Measurements from ENCODE around the gene LZTS3. TPM values are rescaled to one million over a fixed set of nuclear protein-coding genes. Genes with fewer than 3 reads are reported as not detected.
"Not testable (repeated sequence)": the region's sequence is repeated elsewhere in the genome, so short reads cannot be mapped to it uniquely, and the experiment has no call there.

LZTS3 gene
- total RNA-seq, 1 donor: 9.4 TPM

DNA sequence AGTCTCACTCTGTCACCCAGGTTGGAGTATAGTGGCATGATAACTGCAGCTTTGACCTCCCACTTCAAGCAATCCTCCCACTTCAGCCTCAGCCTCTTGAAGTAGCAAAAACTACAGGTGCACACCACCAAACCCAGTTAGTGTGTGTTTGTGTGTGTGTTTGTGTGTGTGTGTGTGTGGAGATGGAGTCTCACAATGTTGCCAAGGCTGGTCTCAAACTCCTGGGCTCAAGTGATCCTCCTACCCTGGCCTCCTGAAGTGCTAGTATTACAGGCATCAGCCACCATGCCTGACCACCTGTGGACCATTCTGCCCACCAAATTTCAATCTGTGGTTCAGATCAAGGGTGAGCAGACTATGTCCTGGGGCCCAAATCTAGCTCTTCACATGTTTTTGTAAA lies 22.4 kb downstream of the LZTS3 start:
- no peak for DNase-seq (ENCODE audit: low read depth in 2 of 3, low spot score in 2 of 3)

DNA sequence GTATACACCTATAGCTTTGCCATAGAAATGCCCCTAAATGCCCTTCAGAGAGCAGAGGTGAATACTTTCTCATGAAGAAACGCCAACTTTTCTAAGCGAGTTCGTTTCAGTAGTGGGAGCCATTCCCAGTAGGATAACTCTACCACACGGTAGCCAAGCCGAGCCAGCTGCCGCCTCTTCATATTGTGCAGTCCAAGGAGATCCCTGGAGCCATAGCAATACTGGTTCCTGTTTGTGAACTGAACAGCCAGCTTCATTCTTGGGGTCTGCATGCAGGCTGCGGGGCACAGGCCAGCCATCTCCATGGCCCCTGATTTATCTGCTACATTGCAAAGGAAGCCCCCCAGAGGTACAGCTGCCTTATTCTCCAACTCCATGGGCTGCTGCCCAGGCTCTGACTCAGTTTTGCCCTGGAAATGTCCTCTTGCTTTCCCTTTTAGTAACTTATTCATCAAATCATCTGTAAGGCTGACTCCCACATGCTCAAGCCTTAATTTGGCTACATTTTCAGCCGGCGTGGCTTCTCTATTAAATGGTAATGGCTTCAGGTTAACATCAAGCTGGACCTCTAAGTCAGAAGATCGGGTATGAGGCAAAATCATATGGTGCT lies 26.5 kb downstream of the LZTS3 start:
- no peak for DNase-seq (ENCODE audit: low read depth in 2 of 3, low spot score in 2 of 3)

DNA sequence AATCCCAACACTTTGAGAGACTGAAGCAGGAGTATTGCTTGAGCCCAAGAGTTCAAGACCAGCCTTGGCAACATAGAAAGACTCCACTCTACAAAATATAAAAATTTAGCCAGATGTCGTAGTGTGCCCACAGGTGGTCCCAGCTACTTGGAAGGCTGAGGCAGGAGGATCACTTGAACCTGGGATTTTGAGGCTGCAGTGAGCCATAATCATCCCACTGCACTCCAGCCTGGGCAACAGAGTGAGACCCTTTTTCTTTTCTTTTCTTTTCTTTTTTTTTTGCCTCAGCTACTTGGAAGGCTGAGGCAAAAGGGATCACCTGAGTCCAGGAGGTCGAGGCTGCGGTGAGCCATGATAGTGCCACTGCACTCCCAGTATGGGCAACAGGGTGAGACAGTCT lies 31.6 kb downstream of the LZTS3 start:
- DNase-seq (ENCODE audit: low read depth in 2 of 3, low spot score in 2 of 3): no peak

DNA sequence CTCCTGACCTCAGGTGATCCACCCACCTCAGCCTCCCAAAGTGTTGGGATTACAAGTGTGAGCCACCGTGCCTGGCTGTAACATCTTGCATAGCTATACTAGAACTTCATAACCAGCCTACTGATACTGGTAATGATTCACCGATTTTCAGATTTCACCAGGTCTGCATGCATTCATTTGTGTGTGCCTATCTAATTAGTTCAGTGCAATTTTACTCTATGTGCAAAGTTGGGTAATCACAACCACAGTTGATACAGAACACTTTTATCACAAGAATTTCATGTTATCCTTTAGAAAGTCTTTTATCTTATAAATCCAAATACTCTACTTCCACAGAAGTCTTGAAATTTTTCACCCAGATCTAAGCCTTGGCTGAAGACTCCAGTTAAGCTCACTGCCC lies 35.9 kb downstream of the LZTS3 start:
- no peak for DNase-seq (ENCODE audit: low read depth in 2 of 3, low spot score in 2 of 3)

DNA sequence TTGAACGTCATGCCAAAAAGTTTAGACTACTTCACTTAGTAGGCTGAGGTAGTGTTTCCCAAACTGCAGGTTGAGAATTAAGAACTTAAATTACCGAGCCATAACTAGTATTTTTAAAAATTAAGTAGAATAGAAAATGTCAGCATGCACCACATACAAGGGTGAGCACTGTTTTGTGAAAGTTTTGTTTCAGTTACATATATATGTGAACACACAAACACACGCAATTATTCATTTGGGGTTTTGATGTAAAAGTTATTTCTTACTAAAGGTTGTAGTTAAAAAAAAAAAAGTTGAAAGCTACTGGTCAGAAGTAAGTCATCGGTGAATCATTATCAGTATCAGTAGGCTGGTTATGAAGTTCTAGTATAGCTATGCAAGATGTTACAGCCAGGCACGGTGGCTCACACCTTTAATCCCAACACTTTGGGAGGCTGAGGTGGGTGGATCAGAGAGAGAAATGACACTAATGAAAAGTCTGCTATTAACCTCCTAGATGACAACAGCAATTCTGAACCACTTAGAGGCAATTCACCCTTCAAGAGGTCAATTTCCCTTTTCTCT lies 37.8 kb downstream of the LZTS3 start:
- DNase-seq (ENCODE audit: low read depth in 2 of 3, low spot score in 2 of 3): no peak

DNA sequence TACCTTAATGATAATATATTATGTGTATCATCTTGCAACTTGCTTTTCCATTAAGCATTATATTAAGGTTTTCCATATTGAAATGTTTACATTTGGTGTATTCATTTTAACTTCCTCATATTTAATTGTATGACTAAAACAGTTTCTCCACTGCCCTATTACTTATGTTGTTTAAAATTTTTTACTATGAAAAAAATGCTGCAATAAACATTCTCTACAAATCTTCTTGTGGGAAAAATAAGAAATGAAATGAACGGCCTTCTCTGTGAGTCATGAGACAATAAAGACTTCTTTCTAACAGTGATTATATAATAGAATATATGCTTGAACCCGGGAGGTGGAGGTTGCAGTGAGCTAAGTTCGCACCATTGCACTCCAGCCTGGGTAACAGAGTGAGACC lies 39.2 kb downstream of the LZTS3 start:
- no peak for DNase-seq (ENCODE audit: low read depth in 2 of 3, low spot score in 2 of 3)

DNA sequence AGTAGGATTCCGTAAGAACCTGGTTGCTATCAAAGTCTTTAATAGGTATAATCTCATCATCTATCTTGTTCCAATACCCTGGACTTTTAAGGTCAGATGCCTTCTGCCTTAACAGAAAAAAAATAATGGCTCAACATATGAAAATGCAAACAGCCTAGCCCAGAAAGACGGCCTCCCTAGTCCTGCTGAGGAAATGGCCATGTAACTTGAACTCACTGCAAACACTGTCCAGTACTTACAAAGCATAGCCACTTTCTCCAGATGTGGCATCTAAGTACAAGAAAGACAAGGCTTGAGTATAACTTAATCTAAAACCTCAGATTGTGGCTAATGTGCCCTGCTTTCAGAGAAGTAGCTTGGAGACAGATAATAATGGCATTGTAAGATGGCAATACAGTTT lies 40.2 kb downstream of the LZTS3 start:
- DNase-seq (ENCODE audit: low read depth in 2 of 3, low spot score in 2 of 3): no peak

DNA sequence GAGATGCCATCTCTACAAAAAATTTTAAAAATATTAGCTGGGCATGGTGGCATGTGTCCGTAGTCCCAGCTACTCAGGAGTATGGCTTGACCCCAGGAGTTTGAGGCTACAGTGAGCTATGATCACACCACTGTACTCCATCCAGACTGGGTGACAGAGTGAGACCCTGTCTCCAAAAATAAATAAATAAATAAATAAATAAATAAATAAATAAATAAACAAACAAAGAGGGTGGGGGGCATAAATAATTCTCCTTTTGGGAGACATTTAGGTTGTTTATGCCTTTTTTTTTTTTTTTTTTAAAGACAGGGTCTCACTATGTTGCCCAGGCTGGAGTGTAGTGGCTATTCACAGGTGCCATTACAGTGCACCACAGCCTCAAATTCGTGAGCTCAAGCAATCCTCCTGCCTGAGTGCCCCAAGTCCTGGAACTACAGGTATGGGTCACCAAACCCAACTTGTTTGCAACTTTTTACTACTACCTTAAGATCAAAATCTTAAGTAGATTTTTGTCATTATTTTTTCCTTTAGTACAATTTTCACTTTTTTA lies 43.2 kb downstream of the LZTS3 start:
- DNase-seq (ENCODE audit: low read depth in 2 of 3, low spot score in 2 of 3): no peak

DNA sequence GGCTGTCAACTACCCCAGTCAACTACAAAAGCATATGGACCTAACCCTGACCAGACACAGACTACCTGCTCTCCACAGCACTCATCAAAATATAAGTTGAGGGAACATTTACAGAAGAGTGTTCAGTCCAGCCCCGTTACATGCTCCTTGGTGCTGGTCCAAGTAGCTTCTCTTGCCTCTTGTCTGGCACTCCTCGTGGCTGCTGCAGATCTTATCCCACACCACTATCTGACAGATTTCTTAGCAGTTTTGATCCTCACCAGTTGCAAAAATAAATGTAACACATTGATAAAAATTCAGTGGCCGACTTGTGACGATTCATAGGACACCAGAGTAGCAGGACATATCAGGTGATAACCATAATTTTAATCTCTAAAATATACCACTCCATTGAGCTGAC lies 44.3 kb downstream of the LZTS3 start:
- no peak for DNase-seq (ENCODE audit: low read depth in 2 of 3, low spot score in 2 of 3)

DNA sequence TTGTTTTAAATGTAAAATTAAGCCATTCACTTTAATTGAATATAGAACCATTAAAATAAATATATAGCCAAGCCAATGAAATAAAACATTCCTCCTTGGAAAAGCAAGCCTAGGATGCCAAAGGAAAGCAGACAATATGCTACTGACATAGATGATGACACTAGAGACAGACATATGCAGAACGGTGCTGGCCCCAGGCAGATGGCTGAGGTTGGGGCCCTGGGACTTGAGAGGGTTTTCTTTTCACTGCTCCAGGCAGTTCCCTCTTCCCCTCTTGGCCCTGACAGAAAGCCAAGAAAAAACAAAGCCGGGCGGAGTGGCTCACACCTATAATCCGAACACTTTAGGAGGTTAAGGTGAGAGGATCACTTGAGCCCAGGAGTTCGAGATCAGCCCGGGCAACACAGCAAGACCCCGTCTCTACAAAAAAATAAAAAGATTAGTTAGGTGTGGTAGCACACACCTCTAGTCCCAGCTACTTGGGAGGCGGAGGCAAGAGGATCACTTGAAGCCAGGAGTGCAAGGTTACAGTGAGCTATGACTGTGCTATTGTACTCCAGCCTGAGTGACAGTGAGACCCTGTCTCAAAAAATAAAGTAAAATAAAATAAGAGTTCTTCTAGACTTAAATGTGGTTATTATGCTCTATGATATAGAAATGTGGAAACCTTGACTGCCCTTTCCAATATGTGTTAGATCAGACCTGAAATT lies 44.9 kb downstream of the LZTS3 start:
- DNase-seq (ENCODE audit: low read depth in 2 of 3, low spot score in 2 of 3): no peak

DNA sequence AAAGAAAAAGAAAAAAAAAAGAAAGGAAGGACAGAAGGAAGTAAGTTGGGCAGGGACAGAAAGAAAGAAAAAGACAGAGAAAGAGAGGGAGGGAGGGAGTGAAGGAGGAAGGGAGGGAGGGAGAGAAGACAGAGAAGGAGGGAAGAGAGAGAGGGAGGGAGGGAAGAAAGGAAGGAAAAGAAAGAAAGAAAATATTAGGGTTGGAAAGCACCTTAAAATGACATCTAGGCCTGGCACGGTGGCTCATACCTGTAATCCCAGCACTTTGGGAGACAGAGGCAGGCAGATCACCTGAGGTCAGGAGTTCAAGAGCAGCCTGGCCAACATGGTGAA lies 46.9 kb downstream of the LZTS3 start:
- no peak for DNase-seq (ENCODE audit: low read depth in 2 of 3, low spot score in 2 of 3)

DNA sequence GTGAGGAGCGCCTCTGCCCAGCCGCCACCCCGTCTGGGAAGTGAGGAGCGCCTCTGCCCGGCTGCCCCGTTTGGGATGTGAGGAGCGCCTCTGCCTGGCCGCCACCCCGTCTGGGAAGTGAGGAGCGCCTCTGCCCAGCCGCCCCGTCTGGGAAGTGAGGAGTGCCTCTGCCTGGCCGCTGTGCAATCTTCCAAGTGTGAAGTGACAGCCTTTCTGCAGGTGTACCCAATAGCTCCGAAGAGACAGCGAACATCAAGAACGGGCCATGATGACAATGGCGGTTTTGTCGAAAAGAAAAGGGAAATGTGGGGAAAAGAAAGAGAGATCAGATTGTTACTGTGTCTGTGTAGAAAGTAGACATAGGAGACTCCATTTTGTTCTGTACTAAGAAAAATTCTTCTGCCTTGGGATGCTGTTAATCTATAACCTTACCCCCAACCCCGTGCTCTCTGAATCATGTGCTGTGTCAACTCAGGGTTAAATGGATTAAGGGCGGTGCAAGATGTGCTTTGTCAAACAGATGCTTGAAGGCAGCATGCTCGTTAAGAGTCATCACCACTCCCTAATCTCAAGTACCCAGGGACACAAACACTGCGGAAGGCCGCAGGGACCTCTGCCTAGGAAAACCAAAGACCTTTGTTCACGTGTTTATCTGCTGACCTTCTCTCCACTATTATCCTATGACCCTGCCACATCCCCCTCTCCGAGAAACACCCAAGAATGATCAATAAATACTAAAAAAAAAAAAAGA lies 47.4 kb downstream of the LZTS3 start:
- not testable (repeated sequence) for DNase-seq (ENCODE audit: low read depth in 2 of 3, low spot score in 2 of 3)

DNA sequence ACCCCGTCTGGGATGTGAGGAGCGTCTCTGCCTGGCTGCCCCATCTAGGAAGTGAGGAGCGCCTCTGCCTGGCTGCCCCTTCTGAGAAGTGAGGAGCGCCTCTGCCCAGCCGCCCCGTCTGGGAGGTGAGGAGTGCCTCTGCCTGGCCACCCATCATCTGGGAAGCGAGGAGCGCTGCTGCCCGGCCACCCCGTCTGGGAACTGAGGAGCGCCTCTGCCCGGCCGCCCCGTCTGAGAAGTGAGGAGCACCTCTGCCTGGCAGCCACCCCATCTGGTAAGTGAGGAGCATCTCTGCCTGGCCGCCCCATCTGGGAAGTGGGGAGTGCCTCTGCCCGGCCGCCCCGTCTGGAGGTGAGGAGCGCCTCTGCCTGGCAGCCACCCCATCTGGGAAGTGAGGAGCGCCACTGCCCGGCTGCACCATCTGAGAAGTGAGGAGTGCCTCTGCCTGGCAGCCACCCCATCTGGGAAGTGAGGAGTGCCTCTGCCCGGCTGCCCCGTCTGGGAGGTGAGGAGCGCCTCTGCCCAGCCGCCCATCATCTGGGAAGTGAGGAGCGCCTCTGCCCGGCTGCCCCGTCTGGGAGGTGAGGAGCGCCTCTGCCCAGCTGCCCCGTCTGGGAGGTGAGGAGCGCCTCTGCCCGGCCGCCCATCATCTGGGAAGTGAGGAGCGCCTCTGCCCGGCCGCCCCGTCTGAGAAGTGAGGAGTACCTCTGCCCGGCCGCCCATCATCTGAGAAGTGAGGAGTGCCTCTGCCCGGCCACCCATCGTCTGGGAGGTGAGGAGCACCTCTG lies 48.4 kb downstream of the LZTS3 start:
- DNase-seq (ENCODE audit: low read depth in 2 of 3, low spot score in 2 of 3): not testable (repeated sequence)

DNA sequence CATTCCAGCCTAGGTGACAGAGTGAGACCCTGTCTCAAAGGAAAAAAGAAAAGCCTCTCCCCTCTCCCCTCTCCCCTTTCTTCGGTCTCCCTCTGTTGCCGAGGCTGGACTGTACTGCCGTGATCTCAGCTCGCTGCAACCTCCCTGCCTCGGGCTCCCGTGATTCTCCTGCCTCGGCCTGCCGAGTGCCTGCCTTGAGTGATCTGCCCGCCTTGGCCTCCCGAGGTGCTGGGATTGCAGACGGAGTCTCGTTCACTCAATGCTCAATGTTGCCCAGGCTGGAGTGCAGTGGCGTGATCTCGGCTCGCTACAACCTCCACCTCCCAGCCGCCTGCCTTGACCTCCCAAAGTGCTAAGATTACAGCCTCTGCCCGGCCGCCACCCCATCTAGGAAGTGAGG lies 49.2 kb downstream of the LZTS3 start:
- not testable (repeated sequence) for DNase-seq (ENCODE audit: low read depth in 2 of 3, low spot score in 2 of 3)

DNA sequence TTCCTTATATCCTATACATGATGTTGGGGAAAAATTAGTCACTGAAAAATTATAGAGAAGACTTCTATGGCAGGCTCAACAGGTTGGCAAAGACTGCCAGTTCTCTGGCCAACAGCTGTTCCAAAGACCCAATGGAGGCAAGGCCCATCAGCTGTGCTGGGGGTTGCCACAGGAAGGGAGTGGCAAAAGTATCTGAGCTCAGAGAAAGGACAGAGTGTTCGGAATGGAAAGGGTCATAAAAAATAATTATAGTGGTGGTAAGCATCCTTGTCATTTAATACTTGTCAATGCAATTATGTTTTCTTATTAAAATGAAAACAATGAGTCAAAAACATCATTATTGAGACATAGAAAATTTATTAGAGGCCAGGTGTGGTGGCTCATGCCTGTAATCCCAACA lies 49.8 kb downstream of the LZTS3 start:
- no peak for DNase-seq (ENCODE audit: low read depth in 2 of 3, low spot score in 2 of 3)

DNA sequence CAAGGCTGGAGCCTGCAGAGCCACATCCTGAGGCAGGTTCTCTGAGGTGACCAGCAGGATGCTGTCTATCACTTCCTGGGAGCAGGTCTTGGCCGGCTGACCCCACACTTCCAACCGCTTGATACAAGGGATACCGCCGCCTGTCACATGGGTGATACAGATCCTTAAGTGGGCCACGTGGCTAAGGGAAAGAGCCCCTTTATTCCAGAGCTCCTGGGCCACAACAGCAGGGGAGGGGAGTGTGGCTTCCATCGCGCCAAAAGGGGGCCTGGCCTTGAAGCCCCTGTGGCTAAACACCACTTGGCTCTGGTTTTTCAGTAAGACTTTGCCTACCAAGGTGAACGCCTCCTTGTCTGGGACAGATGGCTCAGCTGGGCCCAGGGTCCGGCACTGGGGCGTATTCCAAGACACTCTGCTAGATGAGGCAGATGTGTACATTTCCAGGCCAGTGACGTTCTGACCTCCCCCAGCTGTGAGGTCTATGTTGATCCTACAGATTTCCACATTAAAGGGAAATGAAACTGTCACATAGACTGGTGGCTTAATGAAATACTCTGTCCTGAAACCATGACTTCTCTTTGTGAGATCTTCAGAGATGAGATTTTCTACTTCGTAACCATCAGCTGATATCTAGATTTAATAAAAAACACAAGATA lies 51.3 kb downstream of the LZTS3 start:
- no peak for DNase-seq (ENCODE audit: low read depth in 2 of 3, low spot score in 2 of 3)

DNA sequence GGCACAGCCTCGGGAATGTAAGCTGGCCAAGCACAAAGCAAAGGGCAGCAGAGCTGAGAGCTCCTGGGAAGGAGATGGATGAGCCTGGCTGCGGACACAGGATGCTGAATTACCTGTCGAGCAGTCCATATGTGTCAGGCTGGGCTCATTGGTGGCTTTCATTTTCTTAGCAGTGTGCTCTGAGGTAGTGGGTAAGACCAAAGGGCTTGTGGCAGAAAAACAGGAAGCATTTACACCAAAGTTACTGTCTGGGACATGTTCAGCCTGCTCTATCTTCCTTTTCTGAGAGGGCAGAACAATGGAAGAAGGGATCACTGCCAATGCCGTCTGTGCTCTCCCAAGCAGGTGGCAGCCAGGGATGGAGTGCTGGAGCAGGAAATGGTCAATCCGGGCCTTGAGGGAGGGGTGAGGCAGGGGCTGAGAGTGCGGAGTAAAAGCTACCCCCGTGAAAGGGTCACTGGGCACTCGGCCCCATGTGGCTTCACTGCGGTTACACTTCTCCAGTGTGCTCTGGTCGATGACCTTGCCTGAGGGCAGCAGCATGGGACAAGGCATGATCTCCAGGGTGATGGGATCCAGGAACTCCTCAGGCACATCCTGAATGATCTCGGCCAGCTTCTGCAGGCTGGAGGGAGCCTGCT lies 52.0 kb downstream of the LZTS3 start:
- peak in 1 of 3 donors; percentile 57 for DNase-seq (ENCODE audit: low read depth in 2 of 3, low spot score in 2 of 3)

DNA sequence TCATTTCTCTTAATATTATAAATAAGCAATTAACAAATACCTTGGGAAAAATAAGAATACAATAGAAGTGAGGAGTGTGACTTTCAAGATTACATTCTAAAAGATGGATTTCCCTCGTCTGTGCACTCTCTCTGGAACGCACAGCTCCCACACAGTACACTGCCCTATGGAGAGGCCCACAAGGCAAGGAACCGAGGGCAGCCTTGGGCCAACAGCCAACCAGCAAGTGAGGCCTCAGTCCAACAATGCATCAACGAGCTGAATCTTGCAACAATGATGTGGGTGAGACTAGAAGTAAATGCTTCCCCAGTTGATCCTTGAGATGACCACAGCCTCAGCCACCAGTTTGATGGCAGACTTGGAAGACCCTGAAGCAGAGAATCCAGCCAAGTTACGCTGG lies 54.3 kb downstream of the LZTS3 start:
- no peak for DNase-seq (ENCODE audit: low read depth in 2 of 3, low spot score in 2 of 3)

DNA sequence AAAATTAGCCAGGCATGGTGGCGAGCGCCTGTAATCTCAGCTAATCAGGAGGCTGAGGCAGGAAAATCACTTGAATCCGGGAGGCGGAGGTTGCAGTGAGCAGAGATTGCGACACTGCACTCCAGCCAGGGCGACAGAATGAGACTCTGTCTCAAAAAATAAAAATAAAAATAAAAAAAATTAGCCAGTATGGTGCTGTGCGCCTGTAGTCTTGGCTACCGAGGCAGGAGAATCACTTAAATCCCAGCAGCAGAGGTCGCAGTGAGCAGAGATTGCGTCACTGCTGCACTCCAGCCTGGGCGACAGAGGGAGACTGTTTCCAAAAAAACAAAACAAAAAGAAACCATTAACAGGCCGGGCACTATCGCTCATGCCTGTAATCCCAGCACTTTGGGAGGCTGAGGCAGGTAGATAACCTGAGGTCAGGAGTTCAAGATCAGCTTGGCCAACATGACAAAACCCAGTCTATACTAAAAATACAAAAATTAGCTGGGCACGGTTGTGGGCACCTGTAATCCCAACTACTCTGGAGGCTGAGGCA lies 55.4 kb downstream of the LZTS3 start:
- peak in 2 of 3 donors; percentile 79 to 91 for DNase-seq (ENCODE audit: low read depth in 2 of 3, low spot score in 2 of 3)
